GM12892 (cell line): ENCODE measurements around the gene B3GNT5.

Experiments used
- POLR2A ChIP-seq: IDR thresholded peaks from 2 replicates; pipeline ENCODE4 v1.6.1; 2011; ENCODE audit warnings: low read depth, low read length, control low read depth
- TAF1 ChIP-seq: IDR thresholded peaks from 2 replicates; pipeline ENCODE4 v1.6.1; 2011; ENCODE audit warnings: low read depth, mild to moderate bottlenecking, control low read depth, low read length, borderline replicate concordance

GRCh38 chr3:183217548-183218332 is 35.3 kb upstream of the B3GNT5 start:
- TF ChIP-seq TAF1 (no peak), POLR2A (no peak)
